ENCODE results near the gene ENOX1. TPM values are rescaled to one million over a fixed set of nuclear protein-coding genes. Genes with fewer than 3 reads are reported as not detected.

Gene ENOX1
- total and polyA plus RNA-seq, 2 donors (not counting 3 experiments of a cell fraction or from before 2014, with no cell fraction given) = 0.17 to 0.97 TPM

GRCh38 chr13:43720780-43721397, 65.9 kb downstream of the ENOX1 start:
- FAIRE-seq = no peak
- intact Hi-C loops (cut with micrococcal nuclease) = no loop called here
- CTCF ChIA-PET = no interaction called here

More at GRCh38 chr13:43720780-43721397, 65.9 kb downstream of the ENOX1 start:
- Histone ChIP-seq H3K27ac (ENCODE audit: insufficient read depth, low read depth, low read length) (no peak overlapping the region), H3K4me1 (ENCODE audit: control insufficient read depth, extremely low read depth, insufficient read depth, low read length) (no peaks in the 10 kb centered on the region), H3K4me2 (ENCODE audit: insufficient read depth, low read length) (no peak overlapping the region), H3K9me1 (replicated peaks; ENCODE audit: control insufficient read depth, extremely low read depth, insufficient read depth, low read length) (no peaks in the 10 kb centered on the region), H3K36me3 (ENCODE audit: control insufficient read depth in 2 of 2, extremely low read depth in 1 of 2, insufficient read depth in 2 of 2, low read length in 2 of 2) (no peaks in the 10 kb centered on the region), H3K4me3 (replicated peaks in 1 of 3; ENCODE audit: insufficient read depth in 1 of 3, low read depth in 1 of 3, low read length in 3 of 3) (no peak overlapping the region), H3K27me3 (ENCODE audit: control insufficient read depth in 2 of 2, insufficient read depth in 2 of 2, low read length in 2 of 2) (no peaks in the 10 kb centered on the region), H3K9me3 (replicated peaks; ENCODE audit: control insufficient read depth, insufficient read depth, low read length) (no peaks in the 10 kb centered on the region), H3K79me2 (ENCODE audit: control insufficient read depth, insufficient read depth, low read length) (no peaks in the 10 kb centered on the region), H2AFZ (ENCODE audit: low read depth, low read length) (no peak overlapping the region), H3K9ac (replicated peaks; ENCODE audit: extremely low read depth, insufficient read depth, low read length) (no peak overlapping the region), H4K20me1 (replicated peaks; ENCODE audit: control insufficient read depth, extremely low read depth, insufficient read depth, low read length) (no peaks in the 10 kb centered on the region)
- dilution Hi-C loops (cut with MboI; ENCODE audit: extremely low pct_ligation_motif_present, low sequenced_read_pairs) = no loop called here
- POLR2A ChIA-PET = no interaction called here
- no peak for DNase-seq (ENCODE audit: low read depth, low spot score)
- TF ChIP-seq FOS (IDR thresholded peaks at IDR 0.05; ENCODE audit: borderline replicate concordance, insufficient read depth, low read length) = no peak
- no peak for TF ChIP-seq MAX (IDR thresholded peaks at IDR 0.05; ENCODE audit: insufficient read depth, insufficient read length)
- no peak for TF ChIP-seq CTCF (IDR thresholded peaks at IDR 0.05; ENCODE audit: extremely low read depth in 1 of 2, insufficient read depth in 1 of 2, low read depth in 1 of 2, low read length in 2 of 2)
- no peak for TF ChIP-seq MYC (IDR thresholded peaks at IDR 0.05; ENCODE audit: low read depth, low read length)
- no peak for TF ChIP-seq GATA2 (IDR thresholded peaks at IDR 0.05; ENCODE audit: insufficient read depth, insufficient read length, low read depth, low read length)
- TF ChIP-seq POLR2AphosphoS5 (IDR thresholded peaks at IDR 0.05; ENCODE audit: insufficient read depth, low read depth, low read length) = no peak
- TF ChIP-seq POLR2A (IDR thresholded peaks at IDR 0.05; ENCODE audit: low read depth, low read length) = no peak
- no peak for TF ChIP-seq EZH2 (IDR thresholded peaks at IDR 0.05; ENCODE audit: borderline replicate concordance, low read depth, low read length, severe bottlenecking)
- TF ChIP-seq JUN (IDR thresholded peaks at IDR 0.05; ENCODE audit: borderline replicate concordance, insufficient read depth, insufficient read length, low read depth) = no peak
- no TSS peak for BruUV-seq (replicated peaks)
